ENCODE measurements around the gene LPXN.
A peak's percentile ranks its signal among the peaks of the same experiment; 100 is the strongest.
"Not testable (repeated sequence)": the region's sequence is repeated elsewhere in the genome, so short reads cannot be mapped to it uniquely, and the experiment has no call there.

The LPXN gene

GRCh38 chr11:58578635-58579191 is 3.1 kb upstream of the LPXN start, which contains the start of gene ZFP91:
ZFP91 (plus strand) TSS chr11:58579063; CDS start chr11:58579282, 219 bp downstream.
- peak; percentile 97 for DNase-seq

- DNase-seq: peak; percentile 96
These were observed 2.5 kb upstream of the LPXN start for GRCh38 chr11:58578136-58578634.

GRCh38 chr11:58577555-58578135 is 2.0 kb upstream of the LPXN start:
- DNase-seq: peak; percentile 88

- peak; percentile 33 for DNase-seq
These were observed 1.3 kb upstream of the LPXN start for GRCh38 chr11:58576887-58577471.

DNA sequence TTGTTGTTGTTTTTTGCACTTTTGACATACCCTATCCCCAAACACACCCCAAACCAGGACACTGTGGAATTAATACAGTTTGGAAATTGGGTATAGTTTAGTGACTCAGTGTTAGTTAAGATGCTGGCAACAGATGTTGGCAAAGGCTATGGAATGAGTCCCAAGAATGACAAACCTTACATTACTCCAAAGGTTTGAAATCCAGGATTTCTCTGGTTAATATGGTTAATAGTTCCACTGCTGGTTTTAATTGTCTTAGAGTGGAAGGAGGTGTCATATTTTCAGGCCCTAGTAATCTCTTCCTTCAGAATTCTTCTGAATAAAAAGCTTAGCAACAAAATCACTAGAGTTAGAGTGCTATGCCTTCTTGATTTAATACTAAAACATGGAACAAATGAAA is 775 bp downstream of the LPXN start:
- no peak for DNase-seq

- peak; percentile 87 for DNase-seq
These were observed 2.1 kb downstream of the LPXN start for GRCh38 chr11:58573451-58574104.

GRCh38 chr11:58572906-58573305 is 2.8 kb downstream of the LPXN start:
- not testable (repeated sequence) for DNase-seq

DNA sequence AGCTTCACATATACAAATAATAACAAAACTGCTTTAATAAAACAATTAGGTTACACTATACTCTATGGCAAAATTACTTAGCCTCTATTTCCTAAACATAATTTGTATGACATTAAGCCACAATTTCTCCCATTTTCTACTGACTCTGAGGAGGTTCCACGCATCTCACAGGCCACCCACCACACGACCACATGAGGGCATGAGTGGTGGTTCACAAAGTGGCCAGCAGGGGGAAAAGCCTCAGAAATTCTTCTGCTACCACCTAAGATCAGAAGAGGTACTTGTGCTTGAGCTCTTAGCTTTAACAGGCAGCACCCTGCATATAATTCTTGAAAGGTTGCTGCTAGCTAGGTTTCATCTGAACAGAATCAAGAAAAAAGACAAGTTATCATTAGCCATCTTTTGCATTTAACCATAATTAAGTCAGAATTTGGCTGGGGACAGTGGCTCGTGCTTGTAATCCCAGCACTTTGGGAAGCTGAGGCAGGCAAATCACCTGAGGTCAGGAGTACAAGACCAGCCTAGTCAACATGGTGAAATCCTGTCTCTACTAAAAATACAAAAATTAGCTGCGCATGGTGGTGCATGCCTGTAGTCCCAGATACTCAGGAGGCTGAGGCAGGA is 7.7 kb downstream of the LPXN start:
- DNase-seq: peak; percentile 75

GRCh38 chr11:58564231-58564630 is 11.4 kb downstream of the LPXN start:
- DNase-seq: no peak

DNA sequence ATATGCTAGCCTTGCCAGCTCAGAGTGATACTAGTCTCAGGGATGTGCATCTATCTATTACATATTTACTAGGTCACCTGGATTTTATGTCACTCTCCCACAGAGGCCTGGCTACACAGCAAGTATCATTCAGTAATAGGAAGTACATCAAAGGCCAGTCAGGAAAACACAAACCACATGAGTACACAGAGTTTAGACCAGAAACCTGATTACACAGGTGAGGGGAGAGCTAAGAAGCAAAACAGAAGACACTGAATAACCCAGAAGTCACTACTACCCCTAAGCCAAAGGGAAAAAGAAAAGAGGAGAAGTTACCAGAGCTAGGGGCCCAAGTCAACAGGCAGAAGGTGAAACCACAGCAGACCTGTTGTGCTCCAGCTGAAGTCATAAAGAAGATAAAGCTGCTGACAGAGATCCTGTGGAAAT is 13.3 kb downstream of the LPXN start:
- no peak for DNase-seq

GRCh38 chr11:58561394-58562098 is 14.1 kb downstream of the LPXN start:
- no peak for DNase-seq

DNA sequence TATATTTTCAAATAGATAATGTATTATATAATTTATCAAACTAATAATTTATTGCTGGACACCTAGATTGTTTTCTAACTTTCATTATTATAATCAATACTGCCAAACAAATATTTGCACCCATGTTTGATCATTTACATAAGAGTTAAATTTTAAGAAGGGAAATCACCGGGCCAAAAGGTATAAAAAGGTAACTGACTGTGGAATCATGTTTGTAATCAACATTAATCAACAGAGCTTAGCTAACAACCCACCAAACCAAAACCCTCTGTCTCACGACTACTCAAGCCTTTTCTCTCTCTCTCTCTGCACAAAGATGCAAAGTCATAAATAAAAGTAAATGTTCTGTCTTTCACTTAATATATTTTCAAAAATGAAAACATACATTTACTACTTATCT is 14.8 kb downstream of the LPXN start:
- DNase-seq: no peak

DNA sequence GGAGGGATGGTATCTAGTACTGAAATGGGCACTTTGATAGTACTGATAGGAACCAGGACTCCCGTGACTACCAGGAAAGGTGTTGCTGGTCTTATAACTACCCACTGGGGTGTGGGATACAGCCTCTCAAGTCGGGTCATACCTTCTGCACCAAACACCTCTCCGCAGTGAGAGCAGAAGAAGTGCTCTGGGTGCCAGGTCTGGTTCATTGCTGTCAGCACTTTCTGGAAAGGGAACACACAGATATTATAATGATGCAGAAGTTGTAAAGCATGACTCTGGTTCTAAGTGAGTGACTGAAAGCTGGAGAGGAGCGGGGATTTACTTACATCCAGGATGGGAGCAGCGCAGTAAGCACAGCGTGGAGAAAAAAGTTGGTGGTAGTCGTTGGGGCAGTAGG is 26.0 kb downstream of the LPXN start:
- DNase-seq: no peak

- DNase-seq: no peak
These were observed 28.8 kb downstream of the LPXN start for GRCh38 chr11:58546841-58547240.

DNA sequence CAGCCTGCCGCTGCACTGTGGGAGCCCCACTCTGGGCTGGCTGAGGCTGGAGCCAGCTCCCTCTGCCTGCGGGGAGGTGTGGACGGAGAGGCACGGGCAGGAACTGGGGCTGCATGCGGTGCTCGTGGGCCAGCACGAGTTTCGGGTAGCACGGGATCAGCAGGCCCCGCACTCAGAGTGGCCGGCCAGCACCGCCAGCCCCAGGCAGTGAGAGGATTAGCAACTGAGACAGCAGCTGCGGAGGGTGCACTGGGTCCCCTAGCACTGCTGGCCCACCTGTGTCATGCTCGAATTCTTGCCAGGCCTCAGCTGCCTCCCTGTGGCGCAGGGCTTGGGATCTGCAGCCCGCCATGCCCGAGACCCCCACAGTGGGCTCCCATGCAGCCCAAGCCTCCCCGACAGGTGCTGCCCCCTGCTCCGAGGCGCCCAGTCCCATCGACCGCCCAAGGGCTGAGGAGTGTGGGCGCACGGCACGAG is 43.8 kb downstream of the LPXN start:
- DNase-seq: no peak

DNA sequence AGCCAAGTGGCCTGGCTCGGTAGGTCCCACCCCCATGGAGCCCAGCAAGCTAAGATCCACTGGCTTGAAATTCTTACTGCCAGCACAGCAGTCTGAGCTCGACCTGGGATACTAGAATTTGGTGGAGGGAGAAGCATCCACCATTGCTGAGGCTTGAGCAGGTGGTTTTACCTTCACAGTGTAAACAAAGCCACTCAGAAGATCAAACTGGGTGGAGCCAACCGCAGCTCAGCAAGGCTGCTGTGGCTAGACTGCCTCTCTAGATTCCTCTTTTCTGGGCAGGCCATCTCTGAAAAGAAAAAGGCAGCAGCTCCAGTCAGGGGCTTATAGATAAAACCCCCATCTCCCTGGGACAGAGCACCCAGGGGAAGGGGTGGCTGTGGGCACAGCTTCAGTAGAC is 45.4 kb downstream of the LPXN start:
- DNase-seq: no peak

DNA sequence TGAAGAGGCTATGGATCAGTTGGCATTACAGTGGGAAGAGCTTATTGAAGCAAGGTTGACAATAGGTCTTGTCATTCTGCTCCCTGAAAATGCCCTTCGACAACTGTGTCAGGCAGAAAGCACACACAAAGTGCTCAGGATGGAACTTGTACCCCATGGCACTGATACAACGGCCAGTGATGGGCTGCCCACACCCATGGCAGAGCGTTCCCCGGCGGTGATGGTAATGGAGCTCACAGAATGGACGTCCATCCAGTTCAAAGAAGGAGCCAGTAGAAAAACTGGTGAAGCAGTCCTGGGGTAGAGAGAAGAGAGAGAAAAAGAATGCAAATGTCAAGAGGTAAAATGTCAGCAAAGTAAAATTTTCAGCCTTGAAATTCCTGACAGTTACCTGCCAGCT is 48.2 kb downstream of the LPXN start:
- no peak for DNase-seq

- DNase-seq: no peak
These were observed 48.9 kb downstream of the LPXN start for GRCh38 chr11:58526721-58527120.

GRCh38 chr11:58525037-58525614 is 50.5 kb downstream of the LPXN start:
- peak; percentile 79 for DNase-seq

- peak; percentile 70 for DNase-seq
These were observed 51.2 kb downstream of the LPXN start for GRCh38 chr11:58524232-58525036.

GRCh38 chr11:58513747-58514367 is 61.8 kb downstream of the LPXN start:
- DNase-seq: peak; percentile 8
